HFF-Myc (cell line): ENCODE data around the gene NXN.

Experiments
- DNase-seq: peaks from one replicate; pipeline ENCODE4 v3.0.0-alpha.2; 2011; ENCODE audit warnings: low read depth; ENCODE audit errors: extremely low read depth
- H3K4me3 ChIP-seq: replicated peaks from 2 replicates; pipeline ENCODE4 v1.5.1; 2011; ENCODE audit warnings: low read depth, mild to moderate bottlenecking, control low read depth, low read length
- TF ChIP-seq, protein P1 (sequence below): IDR thresholded peaks from 2 replicates; pipeline ENCODE4 v1.5.1; 2012; ENCODE audit warnings: mild to moderate bottlenecking, low read depth, low read length, control low read depth; ENCODE audit errors: missing control alignments

NXN gene

DNA sequence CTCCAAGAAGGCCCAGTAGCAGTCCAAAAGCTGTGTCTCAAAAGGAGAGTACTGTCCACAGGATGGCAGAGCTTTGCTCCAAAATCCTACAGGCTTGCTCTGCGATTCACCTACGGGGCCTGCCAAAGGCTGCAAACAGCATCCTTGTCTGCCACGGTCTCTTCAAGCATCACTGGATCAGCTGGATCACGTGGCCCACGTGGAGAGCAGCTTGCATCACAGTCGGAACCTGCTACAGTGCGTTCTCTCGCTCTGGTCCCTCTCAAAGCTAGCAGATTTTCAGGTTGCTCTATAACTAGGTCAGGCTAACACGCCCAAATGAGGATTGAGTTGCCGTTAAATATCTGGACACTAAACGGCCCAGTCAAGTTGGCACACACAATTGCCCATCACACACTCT lies 9.0 kb upstream of the NXN start:
- no peak for DNase-seq
- TF ChIP-seq, protein P1, sequence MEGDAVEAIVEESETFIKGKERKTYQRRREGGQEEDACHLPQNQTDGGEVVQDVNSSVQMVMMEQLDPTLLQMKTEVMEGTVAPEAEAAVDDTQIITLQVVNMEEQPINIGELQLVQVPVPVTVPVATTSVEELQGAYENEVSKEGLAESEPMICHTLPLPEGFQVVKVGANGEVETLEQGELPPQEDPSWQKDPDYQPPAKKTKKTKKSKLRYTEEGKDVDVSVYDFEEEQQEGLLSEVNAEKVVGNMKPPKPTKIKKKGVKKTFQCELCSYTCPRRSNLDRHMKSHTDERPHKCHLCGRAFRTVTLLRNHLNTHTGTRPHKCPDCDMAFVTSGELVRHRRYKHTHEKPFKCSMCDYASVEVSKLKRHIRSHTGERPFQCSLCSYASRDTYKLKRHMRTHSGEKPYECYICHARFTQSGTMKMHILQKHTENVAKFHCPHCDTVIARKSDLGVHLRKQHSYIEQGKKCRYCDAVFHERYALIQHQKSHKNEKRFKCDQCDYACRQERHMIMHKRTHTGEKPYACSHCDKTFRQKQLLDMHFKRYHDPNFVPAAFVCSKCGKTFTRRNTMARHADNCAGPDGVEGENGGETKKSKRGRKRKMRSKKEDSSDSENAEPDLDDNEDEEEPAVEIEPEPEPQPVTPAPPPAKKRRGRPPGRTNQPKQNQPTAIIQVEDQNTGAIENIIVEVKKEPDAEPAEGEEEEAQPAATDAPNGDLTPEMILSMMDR: no peak
- no peak overlapping the region for H3K4me3 ChIP-seq

DNA sequence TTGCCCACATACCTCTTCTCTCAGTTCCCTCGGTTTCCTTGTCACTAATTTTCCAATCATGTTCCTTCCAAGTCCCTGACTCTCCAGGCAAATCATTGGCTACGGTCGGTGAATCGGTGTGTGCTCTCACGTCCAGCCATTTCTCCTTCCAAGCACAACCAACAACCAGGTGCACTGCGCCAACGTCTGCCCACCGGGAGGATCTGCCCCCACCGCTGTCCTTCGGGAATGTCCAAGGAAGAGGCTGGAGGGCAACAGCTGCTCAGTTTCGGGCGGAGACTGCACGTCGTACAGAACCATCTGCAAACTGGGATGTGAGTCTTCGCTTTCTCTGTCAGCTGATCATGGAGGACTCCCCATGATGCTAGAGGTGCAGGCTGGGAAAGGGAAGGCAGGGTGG lies 8.4 kb upstream of the NXN start:
- DNase-seq: no peak
- no peak overlapping the region for H3K4me3 ChIP-seq
- TF ChIP-seq, protein P1: no peak

DNA sequence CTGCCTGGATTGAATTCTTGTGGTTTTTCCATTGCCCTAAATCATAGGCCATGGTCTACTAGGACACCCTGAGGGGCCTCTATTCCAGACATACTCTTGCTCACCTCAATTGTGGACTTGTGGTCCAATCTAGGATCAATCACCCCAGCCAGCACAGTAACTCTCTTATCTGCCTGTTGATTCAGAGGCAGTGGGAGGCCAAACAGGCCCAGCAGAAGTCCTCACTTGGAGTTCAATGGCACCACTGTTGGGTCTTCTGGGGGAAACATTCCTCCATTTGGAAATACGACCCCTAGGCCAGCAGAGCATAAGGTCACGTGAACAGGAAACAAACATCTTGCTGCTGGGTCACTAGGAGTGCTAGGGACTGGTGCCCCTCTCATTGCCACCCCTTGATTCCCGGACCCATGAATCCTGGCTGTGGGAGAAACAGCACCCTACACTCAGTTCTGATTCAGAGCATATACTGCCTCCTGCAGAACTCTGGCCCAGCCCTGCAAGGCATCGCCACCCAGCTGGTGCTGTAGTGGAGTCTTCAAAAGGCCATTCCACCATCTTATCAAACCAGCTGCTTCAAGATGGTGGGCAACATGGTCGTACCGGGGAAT lies 6.8 kb upstream of the NXN start:
- H3K4me3 ChIP-seq: no peak overlapping the region
- DNase-seq: no peak

DNA sequence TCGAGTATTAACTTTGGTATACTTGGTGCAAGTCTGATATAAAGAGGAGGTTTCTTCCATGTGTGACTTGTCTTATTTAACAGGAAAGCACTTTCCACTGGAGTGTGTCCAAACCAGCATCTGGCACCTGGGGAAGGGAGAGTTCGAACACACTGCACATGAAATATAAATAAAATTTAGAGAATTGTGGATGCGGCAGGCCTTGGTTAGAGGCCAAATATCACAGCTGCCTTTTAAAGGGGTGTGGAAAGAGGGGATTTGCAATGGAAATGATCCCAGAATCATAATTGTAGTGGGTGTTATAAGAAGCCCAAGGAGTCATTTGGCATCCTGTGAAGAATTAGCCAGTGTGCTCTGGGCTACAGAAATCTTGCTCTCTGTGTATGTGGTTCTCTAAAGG lies 4.3 kb upstream of the NXN start:
- TF ChIP-seq, protein P1: no peak
- no peak for DNase-seq

More for the DNA sequence above, 6.8 kb upstream of the NXN start:
- TF ChIP-seq, protein P1: no peak

DNA sequence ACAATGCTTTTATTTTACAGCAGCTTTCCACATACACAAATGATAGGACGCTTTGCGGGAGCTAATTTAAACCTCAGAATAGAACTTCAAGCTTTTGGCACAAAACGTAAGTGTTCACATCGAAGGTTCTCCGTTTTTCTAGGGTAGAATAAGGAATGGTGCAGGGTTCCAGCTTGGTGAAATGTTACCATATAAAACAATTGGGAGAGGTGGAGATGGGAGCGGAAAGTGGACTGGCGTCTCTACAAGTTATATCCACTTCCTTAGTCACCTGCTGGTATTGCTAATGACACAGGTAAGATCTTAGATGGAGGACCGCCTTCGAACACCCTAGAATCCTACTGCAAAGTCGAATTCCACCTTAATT lies 1.7 kb upstream of the NXN start:
- no peak overlapping the region for H3K4me3 ChIP-seq
- DNase-seq: no peak
- TF ChIP-seq, protein P1: no peak

More for the DNA sequence above, 4.3 kb upstream of the NXN start:
- H3K4me3 ChIP-seq: no peak overlapping the region

DNA sequence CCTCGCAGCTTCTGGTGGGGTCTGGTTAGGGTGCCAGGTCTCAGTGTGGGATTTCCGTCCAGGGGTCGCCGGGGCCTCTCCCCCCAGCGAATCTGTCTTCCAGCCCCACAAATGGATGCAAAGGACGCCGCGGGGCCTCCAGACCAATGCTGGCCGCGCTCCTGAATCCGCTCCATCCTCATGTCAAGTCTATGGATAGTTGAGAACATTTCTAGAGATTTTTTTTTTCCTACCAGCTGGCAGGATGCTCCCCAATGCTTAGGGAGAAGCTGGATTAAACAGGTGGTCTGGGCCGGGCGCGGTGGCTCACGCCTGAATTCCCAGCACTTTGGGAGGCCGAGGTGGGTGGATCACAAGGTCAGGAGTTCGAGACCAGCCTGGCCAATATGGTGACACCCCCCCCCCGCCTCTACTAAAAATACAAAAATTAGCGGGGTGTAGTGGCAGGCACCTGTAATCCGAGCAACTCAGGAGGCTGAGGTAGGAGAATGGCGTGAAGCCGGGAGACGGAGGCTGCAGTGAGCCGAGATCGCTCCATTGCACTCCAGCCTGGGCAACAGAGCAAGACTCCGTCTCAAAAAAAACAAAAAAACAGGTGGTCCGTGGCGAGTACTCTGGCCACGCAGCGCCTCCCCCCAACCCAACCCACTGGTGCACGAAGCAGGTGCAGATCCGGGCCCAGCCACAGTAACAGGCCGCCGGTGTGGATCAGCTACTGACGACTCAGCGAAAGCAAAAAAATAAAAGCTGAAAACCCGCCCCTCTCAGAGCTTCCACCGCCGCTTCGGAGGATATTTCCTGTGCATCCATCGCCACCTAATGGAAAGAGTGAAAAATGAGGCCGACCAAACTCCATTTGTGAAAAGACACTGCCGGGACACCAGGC lies 1.1 kb upstream of the NXN start:
- peak overlapping the region; percentile 33 for H3K4me3 ChIP-seq
- TF ChIP-seq, protein P1: peak; percentile 72
- DNase-seq: no peak
